A549 (cell line): ENCODE data around the gene DGUOK. TPM values are rescaled to one million over a fixed set of nuclear protein-coding genes. Genes with fewer than 3 reads are reported as not detected.

Experiments
- ATAC-seq, 2 experiments: fragments of 200-7000 bp in 1 of 2; fragments of >200 bp in 1 of 2; cut with Nextera tagmentation in 1 of 2; cut with Tn5 transposase in 1 of 2; 3 replicates each; pipeline versions ENCODE4 v1.8.0 to v1.9.1; 2018 to 2020; ENCODE audit warnings: mild to moderate bottlenecking in 1 of 2, moderate library complexity in 1 of 2
- CTCF ChIA-PET: fragments of 300-600 bp; sonication (Branson Sonifier 250); formaldehyde crosslinking; extraction: SDS; loops from one replicate; lab custom pipeline; 2021; ENCODE audit warnings: antibody characterized with exemption, inconsistent platforms; lab: Yijun Ruan, JAX
- POLR2A ChIA-PET: fragments of 350-600 bp; formaldehyde crosslinking; extraction: SDS; loops from one replicate; lab custom pipeline; 2021; ENCODE audit warnings: antibody characterized with exemption, inconsistent platforms; lab: Yijun Ruan, JAX
- DNase-seq, 2 experiments: peaks; one replicate each; pipeline versions ENCODE4 v3.0.0 to v3.0.0-alpha.2; 2011 to 2016; ENCODE audit warnings: low read depth in 1 of 2, low spot score in 1 of 2
- FAIRE-seq: peaks from 2 replicates; lab custom pipeline; 2011; peaks lifted over from hg19 to GRCh38; lab: Jason Lieb, UNC
- H3K27ac ChIP-seq, 2 experiments: fragments of >200 bp; sonication (Bioruptor Twin); formaldehyde crosslinking; 3 replicates each; pipeline ENCODE4 v1.5.1; 2016 to 2017
- H3K4me1 ChIP-seq: fragments of >200 bp; sonication (Bioruptor Twin); formaldehyde crosslinking; 3 replicates; pipeline ENCODE4 v1.6.1; 2016
- H3K4me2 ChIP-seq: fragments of >200 bp; sonication (Bioruptor Twin); formaldehyde crosslinking; 3 replicates; pipeline ENCODE4 v1.6.1; 2016
- H3K4me3 ChIP-seq: fragments of >200 bp; sonication (Bioruptor Twin); formaldehyde crosslinking; 3 replicates; pipeline ENCODE4 v1.5.1; 2016
- H3K9me3 ChIP-seq: fragments of >200 bp; sonication (Bioruptor Twin); formaldehyde crosslinking; 3 replicates; pipeline ENCODE4 v1.6.1; 2016
- ATOH8 ChIP-seq: fragments of 250-450 bp; sonication (Bioruptor Pico); IDR thresholded peaks from 2 replicates; pipeline ENCODE4 v1.5.0; 2020; ENCODE audit warnings: low read depth, mild to moderate bottlenecking, moderate library complexity
- BCL3 ChIP-seq: fragments of >200 bp; sonication (Bioruptor Twin); formaldehyde crosslinking; IDR thresholded peaks from 3 replicates; pipeline ENCODE4 v1.6.1; 2016
- BHLHE40 ChIP-seq: IDR thresholded peaks from 2 replicates; pipeline ENCODE4 v1.6.1; 2012; ENCODE audit warnings: low read depth, low read length, inconsistent platforms
- CBX2 ChIP-seq: fragments of 200-600 bp; sonication (generic); IDR thresholded peaks from 2 replicates; pipeline ENCODE4 v1.6.1; 2016; ENCODE audit warnings: low read depth, mild to moderate bottlenecking, borderline replicate concordance
- EHF ChIP-seq: fragments of 250-450 bp; sonication (Bioruptor Pico); IDR thresholded peaks from 2 replicates; pipeline ENCODE4 v1.5.0; 2020; ENCODE audit warnings: mild to moderate bottlenecking
- FOSL2 ChIP-seq, 2 experiments: fragments of 450-650 bp in 1 of 2; fragments of >200 bp in 1 of 2; sonication (Bioruptor Twin) in 1 of 2; formaldehyde crosslinking; IDR thresholded peaks; 2 replicates each; pipeline versions ENCODE4 v1.5.0 to v1.6.1; 2016 to 2020; ENCODE audit warnings: mild to moderate bottlenecking in 1 of 2, moderate library complexity in 1 of 2
- HDAC2 ChIP-seq: fragments of 200-600 bp; sonication (generic); IDR thresholded peaks from 2 replicates; pipeline ENCODE4 v1.6.1; 2016
- HEYL ChIP-seq: fragments of 250-450 bp; sonication (Bioruptor Pico); IDR thresholded peaks from 2 replicates; pipeline ENCODE4 v1.8.0; 2021; ENCODE audit warnings: mild to moderate bottlenecking, moderate library complexity
- HOXA7 ChIP-seq: fragments of 250-450 bp; sonication (Bioruptor Pico); IDR thresholded peaks from 2 replicates; pipeline ENCODE4 v1.5.0; 2020; ENCODE audit warnings: mild to moderate bottlenecking, moderate library complexity
- HOXB13 ChIP-seq: fragments of 250-450 bp; sonication (Bioruptor Pico); IDR thresholded peaks from 2 replicates; pipeline ENCODE4 v1.5.0; 2020; ENCODE audit warnings: low read depth, mild to moderate bottlenecking, moderate library complexity
- JUN ChIP-seq, 2 experiments: fragments of >200 bp; sonication (Bioruptor Twin); formaldehyde crosslinking; IDR thresholded peaks; 2 replicates in 1 of 2; 3 replicates in 1 of 2; pipeline ENCODE4 v1.6.1; 2016 to 2017
- JUNB ChIP-seq: fragments of >200 bp; sonication (Bioruptor Twin); formaldehyde crosslinking; IDR thresholded peaks from 2 replicates; pipeline ENCODE4 v1.6.1; 2016
- KDM1A ChIP-seq: fragments of 200-600 bp; sonication (generic); IDR thresholded peaks from 2 replicates; pipeline ENCODE4 v1.6.1; 2016; ENCODE audit warnings: low read depth, mild to moderate bottlenecking
- KDM5A ChIP-seq: fragments of 200-600 bp; sonication (generic); IDR thresholded peaks from 2 replicates; pipeline ENCODE4 v1.6.1; 2016; ENCODE audit warnings: antibody characterized with exemption, mild to moderate bottlenecking
- NPAS2 ChIP-seq: fragments of 250-450 bp; sonication (Bioruptor Pico); IDR thresholded peaks from 2 replicates; pipeline ENCODE4 v1.8.0; 2022; ENCODE audit warnings: mild to moderate bottlenecking, moderate library complexity, borderline replicate concordance
- NR3C1 ChIP-seq: fragments of >200 bp; sonication (Bioruptor Twin); formaldehyde crosslinking; IDR thresholded peaks from 3 replicates; pipeline ENCODE4 v1.6.1; 2017
- POLR2A ChIP-seq: IDR thresholded peaks from 2 replicates; pipeline ENCODE4 v1.6.1; 2012; ENCODE audit warnings: mild to moderate bottlenecking, low read length
- RARB ChIP-seq: fragments of 250-450 bp; sonication (Bioruptor Pico); IDR thresholded peaks from 2 replicates; pipeline ENCODE4 v1.8.0; 2021; ENCODE audit warnings: mild to moderate bottlenecking, moderate library complexity
- TFCP2L1 ChIP-seq: fragments of 250-450 bp; sonication (Bioruptor Pico); IDR thresholded peaks from 2 replicates; pipeline ENCODE4 v1.5.0; 2021; ENCODE audit warnings: mild to moderate bottlenecking
- ZC3H11A ChIP-seq: fragments of 450-650 bp; IDR thresholded peaks from 2 replicates; pipeline ENCODE4 v1.6.1; 2014; ENCODE audit warnings: antibody characterized with exemption, mild to moderate bottlenecking
- ZNF302 ChIP-seq: fragments of 250-450 bp; sonication (Bioruptor Pico); IDR thresholded peaks from 2 replicates; pipeline ENCODE4 v1.9.0; 2021; ENCODE audit warnings: inconsistent platforms, mild to moderate bottlenecking, moderate library complexity
- ZSCAN20 ChIP-seq: fragments of 250-450 bp; sonication (Bioruptor Pico); IDR thresholded peaks from 2 replicates; pipeline ENCODE4 v1.8.0; 2022; ENCODE audit warnings: mild to moderate bottlenecking, moderate library complexity
- WGBS: methylation state at CpG from one replicate; pipeline ENCODE4 v1.1.6; 2017; ENCODE audit errors: missing lambda C conversion rate; 5-methylcytosine and 5-hydroxymethylcytosine counted together
- polyA plus RNA-seq, 4 experiments: library from polyadenylated mRNA; depleted of rRNA in 3 of 4; stranded (reverse); fragments of >200 nt; fragmentation: RNase III in 1 of 4; extraction: RNeasy Plus Mini Kit Qiagen cat#74134 plus additional on column Dnase treatment in 1 of 4; gene quantifications; 2 replicates in 3 of 4; 3 replicates in 1 of 4; pipeline ENCODE4 v1.2.3, GENCODE V29; 2011 to 2017

The DGUOK gene
- polyA plus RNA-seq, 2 of the 4 experiments (the other 2 are of a cell fraction) = 128 to 145 TPM

- no peaks in the 10 kb centered on the region for H3K4me1 ChIP-seq
- FAIRE-seq (no peak), DNase-seq (no peak), ATAC-seq (no peak)
- H3K4me3 ChIP-seq = no peak overlapping the region
- no peak overlapping the region for H3K27ac ChIP-seq
- ChIA-PET POLR2A (no interaction called here), CTCF (interaction anchor here (0.7 to 2.6 kb wide), 6 partner anchors 10 to 338 kb away, joined by 3 to 13 read pairs (median 4); no protein-coding TSS in a partner anchor)
- WGBS = 66% methylated on average over 8 of the region's 8 CpGs
- H3K4me2 ChIP-seq = no peak overlapping the region
- H3K9me3 ChIP-seq = no peaks in the 10 kb centered on the region
- TF ChIP-seq HOXA7 (CRISPR knock-in tag) (no peak), TFCP2L1 (CRISPR knock-in tag) (no peak), BHLHE40 (no peak), ZNF302 (CRISPR knock-in tag) (no peak), KDM1A (no peak), CBX2 (no peak), NPAS2 (no peak), BCL3 (no peak), ZC3H11A (no peak), FOSL2 (IDR thresholded peaks at IDR 0.05) (no peak), FOSL2 (CRISPR knock-in tag; IDR thresholded peaks at IDR 0.05) (no peak), EHF (CRISPR knock-in tag) (no peak), ZSCAN20 (CRISPR knock-in tag) (no peak), KDM5A (no peak), HEYL (CRISPR knock-in tag) (no peak)
Observed at GRCh38 chr2:73911548-73912208, 15.0 kb upstream of the DGUOK start.

GRCh38 chr2:73913414-73914054 lies 13.1 kb upstream of the DGUOK start:
- CTCF ChIA-PET = interaction anchor here (0.6 to 2.0 kb wide), 2 partner anchors 90 to 266 kb away, joined by 3 to 7 read pairs; no protein-coding TSS in a partner anchor
- no peak for TF ChIP-seq ZNF302 (CRISPR knock-in tag)
- TF ChIP-seq ATOH8 = no peak
- TF ChIP-seq BCL3 = no peak
- no peak for TF ChIP-seq HEYL (CRISPR knock-in tag)
- no peak for TF ChIP-seq JUN (IDR thresholded peaks at IDR 0.05)
- TF ChIP-seq HOXB13 (CRISPR knock-in tag) = no peak
- TF ChIP-seq HDAC2 = no peak
- no peak for TF ChIP-seq KDM5A
- no peak for TF ChIP-seq RARB (CRISPR knock-in tag)
- no peak for TF ChIP-seq CBX2
- no peak for TF ChIP-seq NR3C1
- no peak for TF ChIP-seq POLR2A
- TF ChIP-seq JUNB = no peak
- FAIRE-seq = no peak
- Histone ChIP-seq H3K4me1 (no peaks in the 10 kb centered on the region), H3K9me3 (no peaks in the 10 kb centered on the region), H3K4me2 (no peak overlapping the region), H3K4me3 (no peak overlapping the region), H3K27ac (no peak overlapping the region)
- no peak for DNase-seq
- POLR2A ChIA-PET = no interaction called here
- ATAC-seq = no peak
- 83% methylated on average over 8 of the region's 8 CpGs for WGBS
